ENCODE results near the gene WDR54.
"Not testable (repeated sequence)": the region's sequence is repeated elsewhere in the genome, so short reads cannot be mapped to it uniquely, and the experiment has no call there.

WDR54 gene

GRCh38 chr2:74441170-74441689 lies 19.7 kb downstream of the WDR54 start:
- Histone ChIP-seq H4K20me1 (ENCODE audit: control insufficient read depth, insufficient read depth, low read depth, low read length) (no peaks in the 10 kb centered on the region), H3K4me3 (ENCODE audit: low read length) (peak overlapping the region; percentile 66), H3K36me3 (ENCODE audit: control insufficient read depth, low read length) (no peaks in the 10 kb centered on the region), H3K4me1 (ENCODE audit: control insufficient read depth, low read length) (peaks cover 47% of the 10 kb centered on the region), H3F3A (ENCODE audit: control insufficient read depth, insufficient read depth) (no peaks in the 10 kb centered on the region), H3K27me3 (ENCODE audit: control insufficient read depth, low read length) (peaks cover 27% of the 10 kb centered on the region), H3K27ac (ENCODE audit: low read depth, low read length) (no peak overlapping the region), H3K9me2 (replicated peaks; ENCODE audit: control insufficient read depth, low read length) (no peaks in the 10 kb centered on the region), H3K9me3 (ENCODE audit: control insufficient read depth, insufficient read depth, low read length) (no peaks in the 10 kb centered on the region), H3K4me2 (ENCODE audit: low read length) (peak overlapping the region; percentile 69), H3K79me2 (ENCODE audit: control insufficient read depth, low read length) (no peaks in the 10 kb centered on the region)
- TF ChIP-seq CTCF (IDR thresholded peaks at IDR 0.05; ENCODE audit: low read depth, low read length, poor library complexity, severe bottlenecking) (no peak), EZH2phosphoT487 (IDR thresholded peaks at IDR 0.05; ENCODE audit: borderline replicate concordance, low read length) (no peak)

- Histone ChIP-seq H3K27me3 (ENCODE audit: control insufficient read depth, low read length) (peaks cover 27% of the 10 kb centered on the region), H3K9me3 (ENCODE audit: control insufficient read depth, insufficient read depth, low read length) (no peaks in the 10 kb centered on the region), H3K9me2 (replicated peaks; ENCODE audit: control insufficient read depth, low read length) (no peaks in the 10 kb centered on the region), H3F3A (ENCODE audit: control insufficient read depth, insufficient read depth) (no peaks in the 10 kb centered on the region), H4K20me1 (ENCODE audit: control insufficient read depth, insufficient read depth, low read depth, low read length) (no peaks in the 10 kb centered on the region), H3K79me2 (ENCODE audit: control insufficient read depth, low read length) (no peaks in the 10 kb centered on the region), H3K4me2 (ENCODE audit: low read length) (peak within 1 kb of the TSS; percentile 69), H3K4me3 (ENCODE audit: low read length) (peak within 1 kb of the TSS; percentile 66), H3K36me3 (ENCODE audit: control insufficient read depth, low read length) (no peaks in the 10 kb centered on the region), H3K27ac (ENCODE audit: low read depth, low read length) (no peak within 1 kb of the TSS), H3K4me1 (ENCODE audit: control insufficient read depth, low read length) (peaks cover 44% of the 10 kb centered on the region)
- TF ChIP-seq EZH2phosphoT487 (IDR thresholded peaks at IDR 0.05; ENCODE audit: borderline replicate concordance, low read length): 0 out of 2 replicates have a peak, but pooled peaks have one; percentile 42
- no peak for TF ChIP-seq CTCF (IDR thresholded peaks at IDR 0.05; ENCODE audit: low read depth, low read length, poor library complexity, severe bottlenecking)
Measured at GRCh38 chr2:74441690-74442482, 20.4 kb downstream of the WDR54 start, which contains the start of gene RTKN. Gene RTKN, minus strand, starts transcription at chr2:74441937. Its CDS starts 121 bp downstream, at chr2:74441816.

- H3K4me2 ChIP-seq (ENCODE audit: low read length); H3K27ac ChIP-seq (ENCODE audit: low read depth, low read length); H3K4me3 ChIP-seq (ENCODE audit: low read length): not testable (repeated sequence)
Measured at GRCh38 chr2:74442483-74443297, 21.2 kb downstream of the WDR54 start.

More at GRCh38 chr2:74442483-74443297, 21.2 kb downstream of the WDR54 start:
- H4K20me1 ChIP-seq (ENCODE audit: control insufficient read depth, insufficient read depth, low read depth, low read length); H3K36me3 ChIP-seq (ENCODE audit: control insufficient read depth, low read length); H3K79me2 ChIP-seq (ENCODE audit: control insufficient read depth, low read length); H3K9me2 ChIP-seq (replicated peaks; ENCODE audit: control insufficient read depth, low read length); H3F3A ChIP-seq (ENCODE audit: control insufficient read depth, insufficient read depth); H3K9me3 ChIP-seq (ENCODE audit: control insufficient read depth, insufficient read depth, low read length): not testable (repeated sequence)
- Histone ChIP-seq H3K4me1 (ENCODE audit: control insufficient read depth, low read length) (peaks cover 37% of the 10 kb centered on the region), H3K27me3 (ENCODE audit: control insufficient read depth, low read length) (peaks cover 31% of the 10 kb centered on the region)
